Smooth muscle cell of the brain vasculature (primary cell): ENCODE results near the gene WDR7.
A peak's percentile ranks its signal among the peaks of the same experiment; 100 is the strongest.

ENCODE experiments used
- DNase-seq: peaks from one replicate; pipeline ENCODE4 v3.0.0-alpha.2; 2012; ENCODE audit warnings: low read depth, low spot score

The WDR7 gene

DNA sequence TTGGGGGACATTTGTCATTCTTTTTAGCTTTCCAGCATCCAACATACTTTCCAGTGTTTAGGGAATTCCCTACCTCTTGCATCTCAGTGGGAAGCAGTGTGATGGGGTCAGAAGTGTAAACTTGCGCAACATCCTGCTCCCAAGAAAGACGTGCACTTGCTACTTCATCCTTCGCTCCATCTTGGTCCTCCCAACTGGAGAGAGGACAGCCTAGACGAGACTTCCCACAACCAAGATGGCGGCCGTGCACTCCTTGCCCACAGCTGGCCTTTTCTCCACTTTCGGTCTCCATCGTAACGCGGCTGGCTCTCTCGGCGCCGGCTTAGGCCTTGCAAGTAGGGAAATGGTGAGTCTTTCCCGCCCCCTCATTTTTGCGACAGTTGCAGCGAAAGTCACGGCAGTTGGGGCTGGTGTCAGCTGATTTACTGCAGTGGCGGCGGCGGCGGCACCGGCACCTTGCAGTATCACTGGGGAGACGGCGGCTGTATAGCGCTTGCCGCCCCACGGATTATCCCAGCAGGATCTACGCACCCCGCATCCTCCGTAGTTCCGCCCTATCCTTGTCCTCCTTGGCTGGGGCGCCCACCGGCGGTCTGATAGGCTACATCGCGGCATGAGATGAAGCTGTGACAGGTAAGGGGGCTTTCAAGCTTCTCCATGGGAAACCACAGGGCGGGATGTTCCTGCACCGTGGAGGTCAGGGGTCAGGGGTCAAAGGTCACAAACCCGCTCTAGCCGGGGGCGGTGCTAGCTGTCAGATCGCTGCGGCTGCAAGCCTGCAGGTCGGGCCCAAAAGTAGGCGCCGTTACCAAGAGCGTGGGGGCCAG is at the start of gene WDR7:
Gene WDR7, plus strand, starts transcription at position 416 of the 827 bp plus-strand sequence. CDS start 21,157 bp downstream, outside the sequence.
- DNase-seq = peak; percentile 91

DNA sequence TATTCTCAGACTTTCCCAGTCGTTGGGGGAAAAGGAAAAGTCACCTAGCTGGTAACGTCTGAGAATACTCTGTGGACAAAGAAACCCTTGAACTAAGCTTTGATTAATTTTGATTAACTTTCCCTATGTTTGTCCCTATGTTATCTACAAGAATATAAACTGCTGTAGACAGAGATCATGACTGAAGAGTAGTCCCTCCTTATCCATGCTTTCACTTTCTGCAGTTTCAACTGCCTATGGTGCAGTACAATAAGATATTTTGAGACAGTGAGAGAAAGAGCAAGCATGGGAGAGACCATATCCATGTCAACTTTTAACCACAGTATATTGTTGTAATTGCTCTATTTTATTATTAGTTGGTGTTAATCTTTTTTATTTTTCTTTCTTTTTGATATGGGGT is 44.5 kb upstream of the WDR7 start:
- DNase-seq = no peak

DNA sequence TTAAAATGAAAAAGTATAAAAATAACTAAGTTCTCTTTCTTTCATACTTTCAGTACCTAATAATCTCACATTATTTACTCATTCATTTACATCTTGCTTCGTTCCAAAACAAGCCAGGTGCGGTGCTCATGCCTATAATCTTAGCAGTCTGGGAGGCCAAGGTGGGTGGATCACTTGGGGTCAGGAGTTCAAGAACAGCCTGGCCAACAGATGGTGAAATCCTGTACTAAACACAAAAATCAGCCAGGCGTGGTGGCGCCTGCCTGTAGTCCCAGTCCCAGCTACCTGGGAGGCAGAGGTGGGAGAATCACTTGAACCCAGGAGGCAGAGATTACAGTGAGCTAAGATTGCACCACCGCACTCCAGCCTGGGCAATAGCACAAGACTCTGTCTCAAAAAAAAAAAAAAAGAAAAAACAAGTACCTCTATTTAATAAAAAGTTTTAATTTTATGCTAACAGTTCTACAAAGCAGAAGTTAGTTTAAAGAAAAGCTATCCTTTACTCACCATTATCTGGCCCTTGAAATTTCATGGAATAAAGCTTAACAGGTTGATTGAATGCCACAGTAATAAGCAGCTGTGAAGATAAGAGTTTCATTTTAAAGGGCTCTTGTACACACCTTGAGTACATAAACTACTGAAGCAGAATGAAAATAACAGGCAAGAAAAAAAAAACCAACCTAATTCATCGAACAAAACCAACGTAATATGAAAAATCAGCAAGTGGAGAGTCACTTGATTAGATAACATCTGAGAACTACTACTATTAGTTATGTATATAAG is 35.2 kb upstream of the WDR7 start:
- DNase-seq = no peak

GRCh38 chr18:56627991-56628390 is 23.2 kb upstream of the WDR7 start:
- DNase-seq = no peak

GRCh38 chr18:56632070-56633022 is 18.8 kb upstream of the WDR7 start:
- no peak for DNase-seq

GRCh38 chr18:56635007-56635406 is 16.2 kb upstream of the WDR7 start:
- no peak for DNase-seq

DNA sequence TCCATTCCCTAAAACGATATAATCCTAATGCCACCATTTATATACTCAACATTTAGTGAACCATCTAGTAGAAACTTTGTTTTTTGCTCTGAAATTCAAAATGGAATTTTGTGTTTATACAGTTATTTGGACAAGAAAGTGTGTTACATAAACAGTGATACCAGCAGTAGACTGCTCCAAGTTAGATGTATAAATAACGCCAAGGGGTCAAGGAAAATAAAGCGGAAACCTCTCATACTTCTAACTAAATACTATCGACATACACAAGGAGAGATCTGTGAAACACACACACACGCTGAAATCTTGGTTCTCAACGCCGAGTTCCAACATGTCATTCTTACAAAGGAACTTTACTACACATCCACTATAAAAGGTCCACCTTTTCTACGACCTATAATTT is 14.0 kb upstream of the WDR7 start:
- DNase-seq = no peak

GRCh38 chr18:56637711-56638231 is 13.4 kb upstream of the WDR7 start:
- DNase-seq = no peak

GRCh38 chr18:56638232-56639103 is 12.7 kb upstream of the WDR7 start, which contains the start of gene TXNL1:
Gene TXNL1 (minus strand): TSS chr18:56638592. CDS start chr18:56638440, 152 bp downstream.
- DNase-seq = peak; percentile 96

- DNase-seq = no peak
Observed at GRCh38 chr18:56639104-56639381, 12.1 kb upstream of the WDR7 start.

- DNase-seq = no peak
Observed at GRCh38 chr18:56639571-56639970, 11.6 kb upstream of the WDR7 start.

DNA sequence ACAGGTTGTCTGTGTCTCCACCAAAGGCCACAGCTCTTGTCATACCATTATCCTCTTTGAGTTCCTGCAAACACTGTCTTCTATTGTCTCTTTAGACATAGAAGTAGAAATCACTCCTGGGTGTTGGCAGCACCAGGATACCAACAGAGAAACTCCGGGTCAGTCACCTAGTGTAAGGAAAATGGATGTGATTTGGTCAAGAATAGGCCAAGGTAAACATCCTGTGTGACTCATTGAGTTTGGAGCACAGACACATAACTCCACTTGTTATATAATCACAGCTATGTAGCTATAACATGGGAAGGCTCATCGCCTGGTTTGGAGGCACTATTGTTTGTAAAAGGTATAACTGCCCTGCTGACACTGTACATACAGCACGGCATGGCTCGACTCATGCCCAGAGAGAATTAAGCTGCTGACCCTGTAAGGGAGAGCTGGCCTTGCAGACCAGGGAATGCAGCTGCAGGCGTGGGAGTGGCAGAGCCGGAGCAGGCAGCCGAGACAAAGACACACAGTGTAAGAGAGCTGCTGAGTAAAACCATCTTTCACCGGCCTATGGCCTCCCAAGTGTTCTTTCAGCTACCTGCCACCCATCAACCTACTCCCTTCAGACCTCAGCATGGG is 9.3 kb upstream of the WDR7 start:
- DNase-seq = peak; percentile 7

- no peak for DNase-seq
Observed at GRCh38 chr18:56643381-56643780, 7.8 kb upstream of the WDR7 start.

DNA sequence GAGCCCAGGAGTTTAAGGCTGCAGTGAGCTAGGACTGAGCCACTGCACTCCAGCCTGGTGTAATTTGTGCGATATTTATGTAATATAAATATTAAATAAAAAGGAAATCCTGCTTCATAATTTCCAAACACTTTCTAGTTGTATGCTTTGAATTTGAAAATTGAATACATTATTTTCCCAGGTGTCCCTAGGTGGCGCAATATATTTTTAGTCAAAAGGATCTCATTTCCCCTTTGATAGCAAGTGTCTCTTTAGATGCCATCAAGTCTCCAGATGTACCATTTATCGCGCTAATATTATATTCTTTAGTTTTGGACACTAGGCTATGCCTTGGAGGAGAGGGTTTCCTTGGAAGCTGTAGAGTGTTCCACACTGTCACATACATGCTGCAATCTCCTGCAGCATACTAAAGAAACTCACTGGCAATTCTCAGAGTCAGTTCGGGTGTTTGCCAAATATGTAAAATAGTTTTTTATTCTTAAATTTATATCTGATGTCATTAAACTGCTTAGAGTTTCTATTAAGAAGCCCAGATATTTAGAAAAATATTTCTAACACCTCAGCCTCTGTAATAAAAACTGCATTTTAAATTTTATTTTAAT is 5.6 kb upstream of the WDR7 start:
- no peak for DNase-seq

DNA sequence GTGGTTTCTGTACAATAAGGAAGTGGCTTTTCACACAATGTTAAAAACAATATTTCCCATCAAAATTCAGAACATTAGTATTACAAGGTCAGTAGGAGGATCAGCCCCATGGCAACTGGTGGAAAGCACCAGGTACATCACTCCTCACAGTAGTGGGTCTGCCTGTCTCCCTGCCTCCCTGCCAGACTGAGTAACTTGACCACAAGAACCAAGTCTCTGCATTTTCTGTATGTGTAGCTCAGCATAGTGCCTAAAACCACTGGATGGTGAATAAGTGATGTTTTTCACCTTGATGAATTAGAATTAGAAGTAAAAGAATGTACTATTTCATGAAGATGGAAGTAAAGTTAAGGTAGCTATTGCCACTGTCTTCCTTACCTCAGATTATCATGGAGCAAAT is 4.1 kb upstream of the WDR7 start:
- DNase-seq = no peak

GRCh38 chr18:56647951-56648893 is 2.9 kb upstream of the WDR7 start:
- DNase-seq = no peak

DNA sequence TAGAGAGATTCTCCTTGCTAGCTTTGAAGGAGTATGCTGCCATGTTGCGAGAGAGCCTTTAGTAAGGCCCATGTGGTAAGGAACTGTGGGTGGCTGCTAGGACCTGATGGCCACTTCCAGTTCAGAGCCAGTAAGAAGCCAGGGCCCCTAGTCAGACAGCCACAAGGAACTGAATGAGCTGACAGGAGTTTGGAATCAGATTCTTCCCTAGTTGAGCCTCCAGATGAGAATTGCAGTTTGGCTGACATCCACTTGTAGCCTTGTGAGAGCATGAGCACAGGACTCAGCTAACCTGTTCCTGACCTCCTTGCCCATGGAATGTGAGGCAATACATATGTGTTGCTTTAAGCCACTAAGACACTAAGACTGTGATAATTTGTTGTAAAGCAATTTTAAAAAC is 1.2 kb upstream of the WDR7 start:
- no peak for DNase-seq

- no peak for DNase-seq
Observed at GRCh38 chr18:56651771-56652092, 573 bp downstream of the WDR7 start.

DNA sequence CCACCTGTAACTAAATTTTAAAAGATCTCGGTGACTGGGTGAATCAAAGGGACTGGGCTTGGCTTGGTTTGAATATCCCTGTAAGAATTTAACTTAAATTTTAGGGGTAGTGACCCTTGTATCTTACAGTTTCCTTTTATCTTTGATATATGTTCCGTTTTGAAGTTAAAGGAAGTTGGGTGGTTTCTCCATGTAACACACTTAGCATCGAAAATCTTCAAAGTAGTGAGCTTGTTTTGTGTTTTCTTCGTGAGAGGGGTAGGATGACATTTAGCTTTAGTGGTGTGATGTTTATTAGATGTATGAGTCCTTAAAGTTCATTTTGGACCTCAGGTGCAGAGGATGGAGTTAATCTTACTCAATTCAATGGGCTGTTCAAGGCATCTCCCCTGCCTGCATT is 1.6 kb downstream of the WDR7 start:
- no peak for DNase-seq
